GM19025 (cell line): Measurements from ENCODE around the gene RABAC1.
"Not testable (repeated sequence)": the region's sequence is repeated elsewhere in the genome, so short reads cannot be mapped to it uniquely, and the experiment has no call there.

ENCODE experiments used
- ATAC-seq: cut with Tn5 transposase; IDR thresholded peaks from one replicate; pipeline ENCODE4 v1.9.1; 2021; ENCODE audit warnings: mild to moderate bottlenecking, low read depth, moderate library complexity; ENCODE audit not compliant: unreplicated experiment

RABAC1 gene, protein sequence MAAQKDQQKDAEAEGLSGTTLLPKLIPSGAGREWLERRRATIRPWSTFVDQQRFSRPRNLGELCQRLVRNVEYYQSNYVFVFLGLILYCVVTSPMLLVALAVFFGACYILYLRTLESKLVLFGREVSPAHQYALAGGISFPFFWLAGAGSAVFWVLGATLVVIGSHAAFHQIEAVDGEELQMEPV

DNA sequence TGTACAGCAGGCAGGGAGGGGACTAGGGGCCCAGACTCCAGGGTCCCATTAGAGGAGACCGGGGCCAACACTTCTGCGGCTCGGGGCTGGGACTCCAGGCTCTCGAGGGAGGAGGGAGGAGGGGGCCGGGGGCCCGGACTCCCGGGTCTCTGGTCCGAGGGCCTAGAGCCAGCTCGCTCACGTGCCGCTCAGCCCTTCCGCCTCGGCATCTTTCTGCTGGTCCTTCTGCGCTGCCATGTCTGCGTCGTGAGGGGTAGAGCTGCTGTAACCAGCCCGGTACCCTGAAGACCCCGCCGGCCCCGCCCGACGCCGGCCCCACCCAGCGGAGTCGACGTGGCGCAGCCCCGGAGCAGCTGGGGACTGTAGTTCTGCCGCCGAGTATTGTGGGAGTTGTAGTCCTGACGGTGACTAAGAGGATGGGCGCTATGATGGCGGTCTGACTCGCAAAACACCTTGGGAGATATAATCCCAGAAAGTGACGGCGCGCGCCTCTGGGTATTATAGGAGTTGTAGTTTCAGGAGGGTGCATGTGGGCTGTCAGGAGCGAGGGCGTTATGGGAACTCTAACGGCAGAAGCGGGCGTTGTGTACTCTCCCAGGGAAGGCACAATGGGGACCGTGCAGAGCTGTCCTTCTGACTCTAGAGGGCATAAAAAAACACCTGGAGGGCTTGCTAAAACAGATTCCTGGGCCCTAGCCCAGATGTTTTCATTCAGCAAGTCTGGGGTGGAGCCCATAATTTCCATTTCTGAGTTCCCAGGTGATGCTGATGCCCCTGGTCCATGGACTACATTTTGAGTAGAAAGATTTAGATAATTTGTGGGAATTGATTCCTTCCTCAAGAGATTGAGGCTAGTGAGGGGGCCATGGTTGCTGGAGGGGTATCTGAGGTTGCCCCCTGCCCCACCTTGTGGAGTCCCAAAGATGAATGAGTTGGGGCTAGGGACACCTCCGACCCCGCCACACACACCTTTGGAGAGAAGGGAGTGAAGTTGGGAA lies at the start of gene RABAC1:
Gene RABAC1 (minus strand): TSS at position 266 of the 998 bp plus-strand sequence. CDS start 29 bp downstream, at position 237.
- peak; percentile 87 for ATAC-seq

GRCh38 chr19:42006569-42006968 lies 47.4 kb upstream of the RABAC1 start:
- no peak for ATAC-seq

DNA sequence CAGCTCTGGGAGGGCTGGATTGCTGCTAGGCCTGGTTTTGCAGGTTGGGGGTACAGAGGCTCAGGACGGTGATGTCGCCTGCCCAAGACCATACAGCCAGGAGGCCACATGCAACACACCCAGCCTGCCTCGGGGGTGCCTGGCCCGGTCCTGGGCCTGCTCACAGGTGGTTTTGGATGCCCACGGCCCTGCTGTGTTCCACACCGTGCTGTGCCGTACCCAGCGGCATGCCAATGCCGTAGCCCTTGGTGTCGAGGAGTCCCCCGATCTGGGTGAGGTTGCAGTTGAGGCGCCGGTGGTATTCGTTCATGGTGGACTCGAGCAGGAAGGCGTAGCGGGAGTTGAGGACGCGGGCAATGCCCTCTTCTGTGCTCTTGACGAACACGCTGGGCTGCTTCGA lies 46.4 kb upstream of the RABAC1 start:
- ATAC-seq: no peak

DNA sequence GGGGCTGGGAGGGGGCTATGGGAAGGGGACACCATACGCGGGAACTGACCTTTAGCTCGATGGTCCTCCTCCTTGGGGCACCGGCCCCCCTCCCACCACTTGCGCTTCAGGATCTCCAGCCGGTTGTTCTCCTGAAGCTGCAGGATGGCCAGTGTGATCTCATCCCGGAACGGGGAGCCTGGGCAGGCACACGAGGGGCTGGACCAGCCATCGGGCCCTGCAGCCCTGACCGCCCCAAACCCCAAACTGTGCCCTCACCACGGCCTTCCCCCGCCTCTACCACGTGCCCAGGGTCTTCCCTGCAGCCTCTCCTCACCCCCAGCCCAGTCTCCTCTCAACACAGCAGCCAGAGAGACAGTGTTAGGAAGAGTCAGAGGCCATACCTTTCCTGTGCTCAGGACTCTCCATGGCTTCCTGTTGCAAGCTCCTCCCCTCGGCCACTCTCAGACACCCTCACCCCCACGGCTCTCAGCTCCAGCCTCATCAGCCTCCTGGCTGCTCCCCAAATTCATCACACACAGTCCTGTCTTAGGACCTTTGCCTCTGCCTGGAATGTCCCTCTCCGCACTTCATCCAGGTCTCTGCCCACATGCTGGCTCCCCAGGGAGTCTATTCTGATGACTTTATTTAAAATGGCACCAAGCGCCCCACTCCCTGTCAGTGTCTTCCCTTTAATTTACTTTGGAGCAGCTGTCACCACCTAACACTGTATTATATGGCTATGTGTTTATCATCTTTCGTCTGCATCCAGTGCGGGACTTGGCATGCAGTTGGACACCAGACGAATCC lies 44.6 kb upstream of the RABAC1 start:
- no peak for ATAC-seq

DNA sequence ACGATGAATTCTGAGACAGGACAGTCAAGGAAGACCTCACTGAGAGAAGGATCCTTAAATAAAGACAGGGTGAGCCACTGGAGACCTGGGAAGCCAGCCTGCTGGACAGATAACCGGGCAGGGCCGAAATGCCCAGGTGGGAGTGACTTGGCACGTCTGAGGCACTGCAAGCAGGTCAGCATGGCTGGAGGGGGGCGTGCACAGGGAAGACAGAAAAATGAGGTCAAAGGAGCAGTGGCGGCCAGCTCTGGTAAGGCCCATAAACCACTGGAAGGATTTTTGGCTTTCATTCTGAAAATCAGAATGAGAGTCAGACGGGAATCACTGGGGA lies 40.7 kb upstream of the RABAC1 start:
- no peak for ATAC-seq

DNA sequence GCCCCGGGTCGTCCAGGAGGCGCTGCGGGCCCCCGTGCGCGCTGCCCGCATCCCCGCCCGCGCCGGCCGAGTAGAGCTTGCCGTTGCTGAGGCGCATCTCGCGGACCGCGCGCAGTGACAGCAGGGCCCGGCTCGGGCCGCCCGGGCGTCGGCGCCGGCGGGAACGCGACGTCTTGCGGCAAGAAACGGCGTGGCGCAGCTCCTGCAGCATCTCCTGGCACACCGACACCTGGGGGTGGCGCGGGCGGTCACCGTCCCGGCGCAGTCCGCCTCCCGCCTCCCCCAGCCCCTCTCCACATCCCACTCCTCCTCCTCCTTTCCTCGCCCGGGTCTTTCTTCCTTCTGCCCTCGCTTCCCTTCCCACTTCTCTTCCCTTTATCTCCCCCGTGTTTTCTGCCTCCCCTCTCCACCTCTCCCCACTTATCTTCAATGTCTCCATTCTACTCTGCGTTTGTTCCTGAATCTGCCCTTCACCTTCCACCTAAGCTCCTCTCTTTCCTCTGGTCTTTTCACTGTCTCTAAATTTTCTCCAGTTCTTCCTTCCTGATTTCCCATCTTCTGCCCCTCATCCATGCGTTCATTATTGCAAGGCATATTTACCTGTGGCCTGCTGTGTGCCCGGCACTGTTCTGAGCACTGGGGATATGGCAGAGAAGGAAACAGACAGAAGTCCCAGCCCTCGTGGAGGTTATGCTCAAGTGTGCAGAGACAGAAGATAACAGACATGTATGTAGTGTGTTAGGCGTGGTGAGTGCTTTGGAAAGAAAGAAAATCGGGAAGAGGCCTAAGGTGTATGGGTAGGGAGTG lies 40.2 kb upstream of the RABAC1 start:
- no peak for ATAC-seq

DNA sequence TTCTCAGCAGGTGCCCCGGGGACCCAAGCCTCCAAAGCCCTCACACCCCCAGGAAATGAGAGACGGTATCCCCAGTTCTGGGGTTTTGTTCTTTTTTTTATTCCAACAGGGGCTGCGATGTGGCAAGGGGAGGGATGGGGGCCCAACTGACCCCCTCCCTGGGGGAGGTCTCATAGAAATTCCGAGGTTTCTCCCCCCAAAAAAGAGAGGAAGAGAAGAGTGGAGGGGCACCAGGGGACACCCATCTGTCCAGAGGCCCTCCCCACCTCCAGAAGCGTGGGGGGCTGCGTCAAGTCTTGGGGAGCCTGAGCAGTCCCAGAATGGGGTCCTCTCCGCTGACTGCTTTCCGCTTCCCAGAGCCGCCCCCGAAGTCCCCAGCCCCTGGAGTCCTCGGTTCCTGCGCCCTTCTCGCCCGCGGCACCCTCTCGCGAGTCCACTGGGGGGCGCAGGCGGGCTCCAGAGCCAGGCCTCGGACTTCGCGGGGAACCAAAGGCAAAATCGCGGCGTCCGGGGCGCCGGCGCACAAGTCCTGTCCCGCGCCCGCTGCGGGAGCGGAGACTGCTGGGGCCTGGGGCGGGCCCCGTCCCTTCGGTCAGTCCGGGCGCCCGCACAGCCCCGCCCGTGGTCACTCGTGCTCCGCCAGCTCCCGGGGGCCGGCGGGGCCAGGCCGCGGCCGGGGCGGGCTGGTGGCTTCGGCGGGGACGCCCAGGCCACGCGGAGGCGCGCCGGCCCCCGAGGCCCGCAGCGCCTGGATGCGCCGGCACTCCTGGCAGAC lies 39.3 kb upstream of the RABAC1 start:
- ATAC-seq: no peak

- no peak for ATAC-seq
Observed at GRCh38 chr19:41997851-41998229, 38.7 kb upstream of the RABAC1 start.

DNA sequence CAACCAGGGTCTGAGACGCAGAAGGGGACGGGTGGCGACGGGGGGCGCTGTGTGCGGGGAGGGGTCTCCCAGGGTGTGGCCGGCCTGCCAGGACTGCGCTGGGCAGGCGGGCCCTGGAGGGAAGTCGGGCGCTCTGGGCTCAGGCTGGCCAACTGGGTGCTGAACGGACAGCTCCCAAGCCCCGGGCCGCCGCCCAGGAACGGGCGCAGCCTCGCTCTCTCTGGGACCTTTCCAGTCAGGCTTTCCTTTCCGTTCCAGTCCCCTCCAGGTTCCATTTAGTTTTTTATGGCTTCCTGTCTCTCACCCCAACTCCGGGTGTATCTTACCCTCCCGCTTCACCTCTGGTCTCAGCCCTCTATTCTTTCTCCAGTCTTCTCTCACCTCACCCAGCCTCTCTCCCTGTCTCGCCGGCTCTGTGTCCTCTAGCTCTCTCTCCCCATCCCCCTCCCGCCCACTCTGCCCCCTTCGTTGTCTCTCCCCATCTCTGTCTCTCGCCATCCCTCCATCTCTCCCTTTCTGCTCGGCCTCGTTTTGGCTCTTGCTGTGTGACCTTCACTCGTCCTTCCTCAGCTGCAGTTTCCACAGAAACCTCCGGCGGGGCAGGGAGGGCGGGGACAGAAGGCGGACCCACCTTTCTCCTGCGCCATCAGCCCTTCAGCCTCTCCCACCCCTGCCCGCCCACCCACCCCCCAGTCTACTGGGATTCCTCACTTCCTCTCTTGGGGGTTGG lies 38.2 kb upstream of the RABAC1 start:
- no peak for ATAC-seq

GRCh38 chr19:41995959-41996797 lies 37.1 kb upstream of the RABAC1 start:
- no peak for ATAC-seq

DNA sequence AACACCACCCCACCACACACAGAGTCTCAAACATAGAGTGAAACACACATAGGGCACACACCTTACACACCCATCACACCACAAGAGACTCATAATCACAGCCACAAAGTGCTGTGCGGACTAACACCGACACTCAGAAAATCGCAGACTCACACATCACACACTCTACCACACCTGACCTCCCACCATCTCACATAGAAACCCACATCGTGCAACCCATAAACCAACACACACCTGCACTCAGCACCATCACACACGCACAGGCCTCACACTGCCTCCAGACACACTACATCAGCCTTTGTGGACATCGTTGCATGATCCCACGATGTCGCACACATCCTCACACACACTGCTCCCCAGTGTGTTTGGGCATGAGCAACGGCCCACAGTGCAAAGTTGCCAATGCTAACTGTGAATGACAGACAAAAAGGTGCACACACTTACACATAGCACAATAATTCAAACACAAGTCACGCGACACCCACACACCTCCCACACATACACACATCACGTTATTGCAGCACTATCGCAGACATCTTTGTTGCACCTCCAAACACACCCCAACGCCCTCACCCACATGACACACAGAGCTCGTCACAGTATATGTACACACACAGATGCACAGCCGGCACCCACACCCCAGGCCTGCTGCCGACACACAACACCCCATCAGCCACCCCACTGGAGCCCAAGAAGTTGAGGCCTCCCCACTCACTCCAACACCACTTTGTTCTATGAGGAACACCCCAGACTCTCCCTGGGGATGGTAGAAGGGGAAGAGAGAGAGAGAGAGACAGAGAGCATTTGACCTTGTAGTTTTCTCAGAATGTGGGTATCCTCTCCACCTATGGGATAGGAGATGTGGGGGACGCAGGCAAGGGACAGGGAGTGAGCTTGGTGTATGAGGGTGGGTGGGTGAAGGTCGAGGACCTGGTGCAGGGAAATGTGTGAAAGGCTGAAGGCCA lies 36.2 kb upstream of the RABAC1 start:
- ATAC-seq: no peak

GRCh38 chr19:41994521-41994971 lies 35.4 kb upstream of the RABAC1 start:
- ATAC-seq: no peak

DNA sequence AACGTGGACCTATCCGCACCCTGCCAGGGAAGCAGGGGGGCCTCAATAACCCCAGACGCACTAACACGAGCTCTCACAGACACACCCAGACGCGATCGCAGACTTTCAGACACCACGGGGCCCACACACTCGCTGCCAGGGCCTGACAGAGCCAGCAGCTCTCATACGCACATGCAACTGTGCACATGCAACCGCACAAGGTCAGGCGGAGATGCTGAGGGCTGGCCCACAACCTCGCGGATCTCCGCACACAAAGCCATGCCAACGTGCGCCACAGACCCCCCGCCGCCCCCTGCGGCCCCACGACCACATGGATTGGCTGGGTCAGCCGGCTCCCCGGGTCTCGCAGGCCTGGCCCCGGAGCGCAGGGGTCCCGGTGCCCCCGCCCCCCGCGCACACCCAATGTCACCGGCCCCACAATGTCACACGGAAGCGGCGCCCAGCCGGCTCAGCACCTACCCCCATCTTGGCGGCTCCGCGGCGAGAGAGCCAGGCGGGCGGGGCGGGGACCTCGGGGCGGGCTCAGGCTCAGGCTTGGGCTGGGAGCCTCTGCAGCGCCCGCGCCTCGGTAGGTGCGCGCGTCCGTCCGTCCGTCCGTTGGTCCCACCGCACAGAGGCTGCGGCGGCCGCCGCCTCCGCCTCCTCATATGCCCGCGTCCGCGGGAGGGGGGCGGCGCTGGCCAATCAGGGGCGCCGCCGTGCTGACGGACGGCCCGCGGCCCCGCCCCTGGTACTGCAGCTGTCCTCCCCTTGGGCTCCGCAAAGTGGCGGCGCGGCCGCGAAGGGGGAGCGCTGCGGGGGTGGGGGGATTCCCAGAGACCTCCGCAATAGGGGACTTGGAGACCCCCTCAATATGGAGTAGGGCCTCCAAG lies 34.7 kb upstream of the RABAC1 start, which contains the start of gene ATP1A3:
Gene ATP1A3 (minus strand): TSS at position 619 of the 872 bp plus-strand sequence. CDS start 154 bp downstream, at position 465.
- ATAC-seq: peak; percentile 59

GRCh38 chr19:41991925-41992569 lies 32.9 kb upstream of the RABAC1 start:
- not testable (repeated sequence) for ATAC-seq

- ATAC-seq: no peak
Observed at GRCh38 chr19:41991025-41991424, 31.9 kb upstream of the RABAC1 start.
